HCT116 (cell line): Measurements from ENCODE around the gene ALG2. TPM values are rescaled to one million over a fixed set of nuclear protein-coding genes. Genes with fewer than 3 reads are reported as not detected.

Source experiments
- ATAC-seq: fragments of 200-7000 bp; cut with Tn5 transposase; 2 replicates; pipeline ENCODE4 v1.9.1; 2020; ENCODE audit warnings: mild to moderate bottlenecking, moderate library complexity
- BruUV-seq: library from RNA; stranded (reverse); fragments of 400-500 nt; replicated peaks from 2 replicates; lab custom pipeline; 2021; lab: Mats Ljungman, UMichigan
- CTCF ChIA-PET: fragments of 300-600 bp; sonication (Branson Sonifier 250); formaldehyde crosslinking; loops from one replicate; lab custom pipeline; 2021; ENCODE audit warnings: antibody characterized with exemption; lab: Charles Lee
- POLR2A ChIA-PET: fragments of 300-600, 350-600 bp; sonication (Branson Sonifier 250); formaldehyde crosslinking; loops from one replicate; lab custom pipeline; 2021; ENCODE audit warnings: antibody characterized with exemption; lab: Charles Lee
- RAD21 ChIA-PET, 2 experiments: fragments of 300-600 bp; sonication (Branson Sonifier 250); formaldehyde crosslinking; loops; one replicate each; lab custom pipeline; 2023; ENCODE audit warnings: low total read pairs in 2 of 2; ENCODE audit not compliant: uncharacterized antibody in 2 of 2, unreplicated experiment in 2 of 2, low non-redundant PET in 1 of 2; lab: Charles Lee
- DNase-seq: peaks from one replicate; pipeline ENCODE4 v3.0.0-alpha.2; 2010; ENCODE audit warnings: low read depth, low spot score
- H2AFZ ChIP-seq: fragments of 200-600 bp; shearing (Covaris generic), sonication (generic); 2 replicates; pipeline ENCODE4 v1.6.1; 2017; ENCODE audit warnings: low read depth, mixed run types, mixed read lengths, antibody characterized with exemption, low read length; ENCODE audit not compliant: poor library complexity, severe bottlenecking
- H3K27ac ChIP-seq: 2 replicates; pipeline ENCODE4 v1.5.1; 2012; ENCODE audit warnings: low read depth, low read length
- H3K27me3 ChIP-seq: fragments of 200-600 bp; sonication (generic); 2 replicates; pipeline ENCODE4 v1.6.1; 2016; ENCODE audit warnings: mixed run types, low read length, mixed read lengths; ENCODE audit not compliant: insufficient read depth
- H3K36me3 ChIP-seq, 2 experiments: fragments of 200-500 bp in 1 of 2; fragments of 200-600 bp in 1 of 2; sonication (Bioruptor generic) in 1 of 2; sonication (generic) in 1 of 2; 2 replicates each; pipeline versions ENCODE4 v1.5.1 to v1.6.1; 2014 to 2016; ENCODE audit warnings: low read length in 2 of 2, inconsistent platforms in 1 of 2, mixed read lengths in 1 of 2, mixed run types in 1 of 2; ENCODE audit not compliant: insufficient read depth in 2 of 2, control insufficient read depth in 1 of 2
- H3K4me1 ChIP-seq, 2 experiments: fragments of 200-600 bp in 1 of 2; sonication (generic) in 1 of 2; 2 replicates each; pipeline versions ENCODE4 v1.5.1 to v1.6.1; 2012 to 2017; ENCODE audit warnings: low read length in 2 of 2, inconsistent platforms in 1 of 2, mild to moderate bottlenecking in 1 of 2, mixed read lengths in 1 of 2, mixed run types in 1 of 2, moderate library complexity in 1 of 2; ENCODE audit not compliant: insufficient read depth in 2 of 2, control insufficient read depth in 1 of 2
- H3K4me2 ChIP-seq: fragments of 200-600 bp; sonication (generic); 2 replicates; pipeline ENCODE4 v1.6.1; 2017; ENCODE audit warnings: mixed run types, low read length, mixed read lengths
- H3K4me3 ChIP-seq, 2 experiments: fragments of 200-600 bp in 1 of 2; sonication (generic) in 1 of 2; replicated peaks in 1 of 2; 2 replicates each; pipeline ENCODE4 v1.5.1; 2011 to 2016; ENCODE audit warnings: low read length in 2 of 2, control low read depth in 1 of 2, low read depth in 1 of 2, mild to moderate bottlenecking in 1 of 2, mixed read lengths in 1 of 2, mixed run types in 1 of 2
- H3K79me2 ChIP-seq: fragments of 200-600 bp; sonication (generic); 2 replicates; pipeline ENCODE4 v1.6.1; 2017; ENCODE audit warnings: mild to moderate bottlenecking, mixed run types, low read length, moderate library complexity, mixed read lengths; ENCODE audit not compliant: insufficient read depth
- H3K9ac ChIP-seq: fragments of 200-600 bp; sonication (generic); 2 replicates; pipeline ENCODE4 v1.6.1; 2016; ENCODE audit warnings: low read length, mixed read lengths
- H3K9me2 ChIP-seq: fragments of 200-600 bp; sonication (generic), shearing (Covaris generic); 2 replicates; pipeline ENCODE4 v1.6.1; 2017; ENCODE audit warnings: mixed run types, mild to moderate bottlenecking, moderate library complexity; ENCODE audit not compliant: insufficient read depth
- H3K9me3 ChIP-seq, 2 experiments: fragments of 200-500 bp in 1 of 2; fragments of 200-600 bp in 1 of 2; sonication (Bioruptor generic) in 1 of 2; sonication (generic) in 1 of 2; 2 replicates each; pipeline ENCODE4 v1.6.1; 2014 to 2017; ENCODE audit warnings: low read length in 2 of 2, mixed read lengths in 2 of 2, inconsistent platforms in 1 of 2, low read depth in 1 of 2, mild to moderate bottlenecking in 1 of 2, mixed run types in 1 of 2, moderate library complexity in 1 of 2; ENCODE audit not compliant: control insufficient read depth in 1 of 2, insufficient read depth in 1 of 2
- H4K20me1 ChIP-seq: fragments of 200-600 bp; sonication (generic), shearing (Covaris generic); 2 replicates; pipeline ENCODE4 v1.6.1; 2017; ENCODE audit warnings: mixed run types, mild to moderate bottlenecking, moderate library complexity; ENCODE audit not compliant: insufficient read depth
- EZH2 ChIP-seq: fragments of 200-600 bp; sonication (generic); IDR thresholded peaks from 2 replicates; pipeline ENCODE4 v1.6.1; 2017; ENCODE audit warnings: antibody characterized with exemption, mixed run types
- POLR2A ChIP-seq: IDR thresholded peaks from 2 replicates; pipeline ENCODE4 v1.7.0; 2011; ENCODE audit warnings: borderline replicate concordance; ENCODE audit not compliant: insufficient read depth, insufficient read length; ENCODE audit errors: extremely low read depth
- SIN3A ChIP-seq: IDR thresholded peaks from 2 replicates; pipeline ENCODE4 v1.6.1; 2012; ENCODE audit warnings: low read depth
- SRF ChIP-seq: IDR thresholded peaks from 2 replicates; pipeline ENCODE4 v1.6.1; 2012; ENCODE audit warnings: low read depth
- TCF7L2 ChIP-seq: IDR thresholded peaks from 2 replicates; pipeline ENCODE4 v1.7.0; 2011; ENCODE audit warnings: borderline replicate concordance, inconsistent platforms; ENCODE audit not compliant: insufficient read depth, insufficient read length; ENCODE audit errors: extremely low read depth
- YY1 ChIP-seq: IDR thresholded peaks from 2 replicates; pipeline ENCODE4 v1.6.1; 2011; ENCODE audit warnings: low read length, low read depth, moderate library complexity, mild to moderate bottlenecking; ENCODE audit not compliant: insufficient replicate concordance; ENCODE audit errors: extremely low read depth
- intact Hi-C: fragments of 100-400 bp; cut with micrococcal nuclease; formaldehyde crosslinking; loops from 2 replicates; pipeline ENCODE4 v1.10.0; 2022
- total RNA-seq: library from RNA; stranded (reverse); gene quantifications from one replicate; pipeline ENCODE4 v1.2.1, GENCODE V29; 2021; ENCODE audit not compliant: unreplicated experiment
- TF ChIP-seq, protein P1 (sequence below): IDR thresholded peaks from 2 replicates; pipeline ENCODE4 v1.6.1; 2012; ENCODE audit warnings: low read depth
- TF ChIP-seq, protein P2 (sequence below): IDR thresholded peaks from 2 replicates; pipeline ENCODE4 v1.6.1; 2012

The ALG2 gene
- total RNA-seq, 1 experiment from 2014 or later = 27.9 TPM

DNA sequence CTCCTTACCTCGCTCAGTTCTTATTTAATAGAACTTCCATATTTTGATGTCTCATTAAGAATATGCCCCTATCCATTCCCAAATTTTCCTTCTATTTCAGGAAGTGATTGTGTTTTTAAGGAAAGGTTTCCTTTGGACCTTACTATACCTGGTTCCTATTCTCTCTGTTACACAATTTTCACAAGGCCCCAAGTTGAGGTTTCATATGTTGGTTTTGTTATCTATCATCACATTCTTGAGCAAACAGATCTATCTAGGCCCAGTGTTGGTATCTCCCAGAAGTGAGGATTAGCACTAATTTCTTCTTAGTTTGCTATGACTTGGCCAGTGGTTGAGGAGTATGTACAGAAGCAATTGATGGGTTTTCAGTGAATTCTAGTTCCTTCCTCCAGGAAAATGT is 41.5 kb downstream of the ALG2 start:
- no TSS peak for BruUV-seq
- POLR2A ChIA-PET = no interaction called here
- TF ChIP-seq POLR2A (no peak), SIN3A (no peak)
- CTCF ChIA-PET = no interaction called here
- Histone ChIP-seq H4K20me1 (no peaks in the 10 kb centered on the region), H3K27ac (no peak overlapping the region), H3K4me3 (no peak overlapping the region), H3K9me3 (no peaks in the 10 kb centered on the region), H3K4me2 (no peak overlapping the region), H3K36me3 (no peaks in the 10 kb centered on the region), H3K9me2 (no peaks in the 10 kb centered on the region), H3K79me2 (no peaks in the 10 kb centered on the region), H3K9ac (no peak overlapping the region), H3K4me1 (peaks cover 0 to 4% of the 10 kb centered on the region in 2 experiments; a peak in 1 of 4 replicates), H3K27me3 (no peaks in the 10 kb centered on the region), H2AFZ (no peak overlapping the region)
- DNase-seq (no peak), ATAC-seq (no peak)
- intact Hi-C loops = loop anchor here (10.0 kb wide), 3 partner anchors 625 to 1045 kb away; no protein-coding TSS in a partner anchor
- RAD21 ChIA-PET = no interaction called here

DNA sequence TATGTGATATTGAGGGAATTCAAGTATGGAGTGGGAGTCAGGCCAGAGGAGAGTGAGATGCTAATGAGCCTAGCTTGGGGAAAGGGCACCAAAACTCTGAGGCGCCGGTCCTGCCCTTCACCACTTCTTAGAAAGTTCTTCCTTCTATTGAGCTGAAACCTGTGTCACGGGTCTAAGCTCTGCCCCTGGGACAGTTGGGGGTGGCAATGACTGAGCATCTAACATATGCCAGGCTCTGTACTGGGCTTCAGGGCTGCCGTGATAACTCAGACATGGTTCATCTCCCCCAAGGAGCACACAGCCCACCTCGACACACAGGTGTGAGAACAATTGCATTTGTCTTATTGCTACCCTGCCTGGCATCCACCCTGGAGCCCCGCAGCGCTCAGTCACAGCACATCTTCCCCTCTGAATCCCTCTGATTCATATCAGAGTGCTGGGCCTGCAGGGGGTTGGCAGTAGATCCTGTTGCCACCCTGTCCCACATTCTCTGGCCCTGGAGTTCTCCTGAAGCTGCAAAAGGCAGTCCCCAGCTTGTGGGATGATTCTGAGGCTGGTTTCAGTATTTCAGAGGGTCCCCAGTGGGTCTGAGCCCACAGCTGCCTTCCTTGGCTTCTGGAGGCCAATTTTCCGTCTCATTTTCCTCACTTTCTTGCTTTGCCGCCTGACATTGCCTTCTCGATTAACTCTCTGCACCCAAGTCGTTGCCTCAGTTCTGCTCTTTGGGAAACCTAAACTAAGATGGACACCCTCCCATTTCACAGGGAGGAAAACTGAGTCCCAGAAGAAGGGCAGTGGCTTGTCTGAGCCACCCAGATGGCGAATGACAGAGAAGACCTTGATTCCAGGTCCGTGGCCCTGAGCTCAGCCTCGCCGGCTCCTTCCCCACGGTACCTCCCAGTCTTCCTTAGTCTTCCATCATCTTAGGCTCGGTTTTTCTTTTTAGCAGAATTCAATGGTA is 42.5 kb downstream of the ALG2 start:
- ChIA-PET POLR2A (no interaction called here), CTCF (no interaction called here), RAD21 (no interaction called here)
- no peak for ATAC-seq
- no peaks in the 10 kb centered on the region for H3K27me3 ChIP-seq
- DNase-seq = no peak
- H3K79me2 ChIP-seq = no peaks in the 10 kb centered on the region
- no peaks in the 10 kb centered on the region for H3K9me3 ChIP-seq
- intact Hi-C loops = no loop called here
- H2AFZ ChIP-seq = no peak overlapping the region
- no peak overlapping the region for H3K4me3 ChIP-seq
- H3K9ac ChIP-seq = no peak overlapping the region
- no peaks in the 10 kb centered on the region for H3K36me3 ChIP-seq
- no peak overlapping the region for H3K27ac ChIP-seq
- no peaks in the 10 kb centered on the region for H4K20me1 ChIP-seq
- TF ChIP-seq YY1 (no peak), EZH2 (no peak), TCF7L2 (no peak), SRF (no peak), SIN3A (no peak)
- TF ChIP-seq, protein P1, sequence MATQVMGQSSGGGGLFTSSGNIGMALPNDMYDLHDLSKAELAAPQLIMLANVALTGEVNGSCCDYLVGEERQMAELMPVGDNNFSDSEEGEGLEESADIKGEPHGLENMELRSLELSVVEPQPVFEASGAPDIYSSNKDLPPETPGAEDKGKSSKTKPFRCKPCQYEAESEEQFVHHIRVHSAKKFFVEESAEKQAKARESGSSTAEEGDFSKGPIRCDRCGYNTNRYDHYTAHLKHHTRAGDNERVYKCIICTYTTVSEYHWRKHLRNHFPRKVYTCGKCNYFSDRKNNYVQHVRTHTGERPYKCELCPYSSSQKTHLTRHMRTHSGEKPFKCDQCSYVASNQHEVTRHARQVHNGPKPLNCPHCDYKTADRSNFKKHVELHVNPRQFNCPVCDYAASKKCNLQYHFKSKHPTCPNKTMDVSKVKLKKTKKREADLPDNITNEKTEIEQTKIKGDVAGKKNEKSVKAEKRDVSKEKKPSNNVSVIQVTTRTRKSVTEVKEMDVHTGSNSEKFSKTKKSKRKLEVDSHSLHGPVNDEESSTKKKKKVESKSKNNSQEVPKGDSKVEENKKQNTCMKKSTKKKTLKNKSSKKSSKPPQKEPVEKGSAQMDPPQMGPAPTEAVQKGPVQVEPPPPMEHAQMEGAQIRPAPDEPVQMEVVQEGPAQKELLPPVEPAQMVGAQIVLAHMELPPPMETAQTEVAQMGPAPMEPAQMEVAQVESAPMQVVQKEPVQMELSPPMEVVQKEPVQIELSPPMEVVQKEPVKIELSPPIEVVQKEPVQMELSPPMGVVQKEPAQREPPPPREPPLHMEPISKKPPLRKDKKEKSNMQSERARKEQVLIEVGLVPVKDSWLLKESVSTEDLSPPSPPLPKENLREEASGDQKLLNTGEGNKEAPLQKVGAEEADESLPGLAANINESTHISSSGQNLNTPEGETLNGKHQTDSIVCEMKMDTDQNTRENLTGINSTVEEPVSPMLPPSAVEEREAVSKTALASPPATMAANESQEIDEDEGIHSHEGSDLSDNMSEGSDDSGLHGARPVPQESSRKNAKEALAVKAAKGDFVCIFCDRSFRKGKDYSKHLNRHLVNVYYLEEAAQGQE = no peak
- TF ChIP-seq, protein P2, sequence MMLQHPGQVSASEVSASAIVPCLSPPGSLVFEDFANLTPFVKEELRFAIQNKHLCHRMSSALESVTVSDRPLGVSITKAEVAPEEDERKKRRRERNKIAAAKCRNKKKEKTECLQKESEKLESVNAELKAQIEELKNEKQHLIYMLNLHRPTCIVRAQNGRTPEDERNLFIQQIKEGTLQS = no peak
- no peak overlapping the region for H3K4me2 ChIP-seq
- H3K4me1 ChIP-seq = no peaks in the 10 kb centered on the region
- no TSS peak for BruUV-seq
- H3K9me2 ChIP-seq = no peaks in the 10 kb centered on the region
